Esophagus muscularis mucosa (tissue), 4 donors: ENCODE results near the gene MED4. TPM values are rescaled to one million over a fixed set of nuclear protein-coding genes. Genes with fewer than 3 reads are reported as not detected.
A peak's percentile ranks its signal among the peaks of the same experiment; 100 is the strongest.

ENCODE experiments used
- DNase-seq: peaks from one replicate; pipeline ENCODE4 v3.0.0-alpha.2; 2017; ENCODE audit errors: extremely low spot score
- H3K27ac ChIP-seq, 4 donors: fragments of 200-600 bp; sonication (generic); replicated peaks in 1 of 4; 1 replicate in 3 of 4; 2 replicates in 1 of 4; pipeline ENCODE4 v1.5.1; 2016 to 2019; ENCODE audit warnings: mild to moderate bottlenecking in 1 of 4
- H3K27me3 ChIP-seq, 4 donors: fragments of 200-600 bp; sonication (generic); one replicate each; pipeline versions ENCODE4 v1.5.1 to v1.6.0; 2016 to 2019
- H3K36me3 ChIP-seq, 4 donors: fragments of 200-600 bp; sonication (generic); one replicate each; pipeline ENCODE4 v1.5.1; 2016 to 2019
- H3K4me1 ChIP-seq, 4 donors: fragments of 200-600 bp; sonication (generic); one replicate each; pipeline ENCODE4 v1.5.1; 2016 to 2019
- H3K4me3 ChIP-seq, 4 donors: fragments of 200-600 bp; sonication (generic); 1 replicate in 2 of 4; 2 replicates in 2 of 4; pipeline ENCODE4 v1.5.1; 2016 to 2019; ENCODE audit warnings: mild to moderate bottlenecking in 4 of 4, moderate library complexity in 1 of 4
- H3K9me3 ChIP-seq, 4 donors: fragments of 200-600 bp; sonication (generic); 1 replicate in 3 of 4; 2 replicates in 1 of 4; pipeline ENCODE4 v1.5.1; 2016 to 2019
- CTCF ChIP-seq, 3 experiments: fragments of 200-600 bp in 2 of 3; fragments of 450-650 bp in 1 of 3; sonication (generic) in 2 of 3; IDR thresholded peaks; one replicate each; pipeline ENCODE4 v1.5.1; 2017 to 2019; ENCODE audit warnings: antibody characterized with exemption in 3 of 3, mild to moderate bottlenecking in 2 of 3, moderate library complexity in 1 of 3
- EP300 ChIP-seq: sonication (generic); formaldehyde crosslinking; IDR thresholded peaks from one replicate; pipeline ENCODE4 v1.6.1; 2017; ENCODE audit warnings: antibody characterized with exemption
- POLR2A ChIP-seq: fragments of 450-650 bp; IDR thresholded peaks from one replicate; pipeline ENCODE4 v1.6.1; 2017; ENCODE audit warnings: antibody characterized with exemption, moderate library complexity, mild to moderate bottlenecking, low read depth
- POLR2AphosphoS5 ChIP-seq, 2 donors: sonication (generic); formaldehyde crosslinking; IDR thresholded peaks; one replicate each; pipeline ENCODE4 v1.6.1; 2017; ENCODE audit warnings: antibody characterized with exemption in 2 of 2
- WGBS: methylation state at CpG from one replicate; pipeline ENCODE4 v1.1.5; 2018; 5-methylcytosine and 5-hydroxymethylcytosine counted together
- intact Hi-C: fragments of 100-400 bp; cut with DNase I; formaldehyde crosslinking; loops from one replicate; pipeline ENCODE4 v1.15.1; 2023
- total RNA-seq, 4 donors: library from RNA; depleted of rRNA; stranded (reverse); fragments of >200 nt; gene quantifications; one replicate each; pipeline versions ENCODE4 v1.1.0 to v1.2.1, GENCODE V29; 2016

MED4 gene
- total RNA-seq, 4 donors from 2014 or later, result 32.0 to 42.1 (median 37.1) TPM

- Histone ChIP-seq H3K36me3 (no peaks in the 10 kb centered on the region), H3K4me1 (peaks cover 11 to 27% (median 19%) of the 10 kb centered on the region in 4 donors), H3K4me3 (no peak overlapping the region), H3K27me3 (no peaks in the 10 kb centered on the region), H3K9me3 (no peaks in the 10 kb centered on the region), H3K27ac (peak overlapping the region in 1 of 4 donors; percentile 16)
- intact Hi-C loops, result no loop called here
- TF ChIP-seq CTCF (IDR thresholded peaks at IDR 0.05), result no peak
- TF ChIP-seq POLR2AphosphoS5 (IDR thresholded peaks at IDR 0.05), result no peak
- TF ChIP-seq EP300, result no peak
- no peak for TF ChIP-seq POLR2A
- 87% methylated on average over 5 of the region's 5 CpGs for WGBS
- DNase-seq, result no peak
Observed at GRCh38 chr13:48112896-48113755, 18.2 kb upstream of the MED4 start.

GRCh38 chr13:48110931-48111721 lies 16.2 kb upstream of the MED4 start:
- Histone ChIP-seq H3K36me3 (no peaks in the 10 kb centered on the region), H3K4me3 (no peak overlapping the region), H3K27ac (peak overlapping the region; percentile 41 to 64 (median 59)), H3K4me1 (peaks cover 11 to 27% (median 19%) of the 10 kb centered on the region in 4 donors), H3K9me3 (no peaks in the 10 kb centered on the region), H3K27me3 (no peaks in the 10 kb centered on the region)
- DNase-seq, result no peak
- 38% methylated on average over 3 of the region's 3 CpGs for WGBS
- intact Hi-C loops, result no loop called here
- no peak for TF ChIP-seq CTCF (IDR thresholded peaks at IDR 0.05)
- no peak for TF ChIP-seq EP300
- no peak for TF ChIP-seq POLR2AphosphoS5 (IDR thresholded peaks at IDR 0.05)
- no peak for TF ChIP-seq POLR2A

- Histone ChIP-seq H3K4me3 (no peak overlapping the region), H3K27ac (peak overlapping the region; percentile 38 to 64 (median 52)), H3K27me3 (no peaks in the 10 kb centered on the region), H3K36me3 (no peaks in the 10 kb centered on the region), H3K9me3 (no peaks in the 10 kb centered on the region), H3K4me1 (peaks cover 11 to 27% (median 19%) of the 10 kb centered on the region in 4 donors)
- DNase-seq, result no peak
- intact Hi-C loops, result no loop called here
- 55% methylated on average over 3 of the region's 3 CpGs for WGBS
- TF ChIP-seq EP300 (no peak), POLR2AphosphoS5 (IDR thresholded peaks at IDR 0.05) (no peak), POLR2A (no peak), CTCF (IDR thresholded peaks at IDR 0.05) (no peak)
Observed at GRCh38 chr13:48110132-48110868, 15.4 kb upstream of the MED4 start.

- 71% methylated on average over 4 of the region's 4 CpGs for WGBS
Observed at GRCh38 chr13:48108106-48108505, 13.2 kb upstream of the MED4 start.

More at GRCh38 chr13:48108106-48108505, 13.2 kb upstream of the MED4 start:
- Histone ChIP-seq H3K27me3 (no peaks in the 10 kb centered on the region), H3K9me3 (no peaks in the 10 kb centered on the region), H3K4me3 (no peak overlapping the region), H3K36me3 (no peaks in the 10 kb centered on the region), H3K4me1 (peaks cover 11 to 27% (median 19%) of the 10 kb centered on the region in 4 donors), H3K27ac (no peak overlapping the region)
- intact Hi-C loops, result no loop called here
- DNase-seq, result no peak
- TF ChIP-seq EP300, result no peak
- TF ChIP-seq POLR2AphosphoS5 (IDR thresholded peaks at IDR 0.05), result no peak
- TF ChIP-seq CTCF (IDR thresholded peaks at IDR 0.05), result no peak
- TF ChIP-seq POLR2A, result no peak
